ENCODE data around the gene FAM90A1.
A peak's percentile ranks its signal among the peaks of the same experiment; 100 is the strongest.
"Not testable (repeated sequence)": the region's sequence is repeated elsewhere in the genome, so short reads cannot be mapped to it uniquely, and the experiment has no call there.

The FAM90A1 gene, protein sequence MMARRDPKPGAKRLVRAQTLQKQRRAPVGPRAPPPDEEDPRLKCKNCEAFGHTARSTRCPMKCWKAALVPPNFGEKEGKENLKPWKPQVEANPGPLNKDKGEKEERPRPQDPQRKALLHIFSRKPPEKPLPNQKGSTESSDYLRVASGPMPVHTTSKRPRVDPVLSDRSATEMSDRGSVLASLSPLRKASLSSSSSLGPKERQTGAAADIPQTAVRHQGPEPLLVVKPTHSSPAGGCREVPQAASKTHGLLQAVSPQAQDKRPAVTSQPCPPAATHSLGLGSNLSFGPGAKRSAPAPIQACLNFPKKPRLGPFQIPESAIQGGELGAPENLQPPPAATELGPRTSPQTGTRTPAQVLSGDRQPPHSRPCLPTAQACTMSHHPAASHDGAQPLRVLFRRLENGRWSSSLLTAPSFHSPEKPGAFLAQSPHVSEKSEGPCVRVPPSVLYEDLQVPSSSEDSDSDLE

DNA sequence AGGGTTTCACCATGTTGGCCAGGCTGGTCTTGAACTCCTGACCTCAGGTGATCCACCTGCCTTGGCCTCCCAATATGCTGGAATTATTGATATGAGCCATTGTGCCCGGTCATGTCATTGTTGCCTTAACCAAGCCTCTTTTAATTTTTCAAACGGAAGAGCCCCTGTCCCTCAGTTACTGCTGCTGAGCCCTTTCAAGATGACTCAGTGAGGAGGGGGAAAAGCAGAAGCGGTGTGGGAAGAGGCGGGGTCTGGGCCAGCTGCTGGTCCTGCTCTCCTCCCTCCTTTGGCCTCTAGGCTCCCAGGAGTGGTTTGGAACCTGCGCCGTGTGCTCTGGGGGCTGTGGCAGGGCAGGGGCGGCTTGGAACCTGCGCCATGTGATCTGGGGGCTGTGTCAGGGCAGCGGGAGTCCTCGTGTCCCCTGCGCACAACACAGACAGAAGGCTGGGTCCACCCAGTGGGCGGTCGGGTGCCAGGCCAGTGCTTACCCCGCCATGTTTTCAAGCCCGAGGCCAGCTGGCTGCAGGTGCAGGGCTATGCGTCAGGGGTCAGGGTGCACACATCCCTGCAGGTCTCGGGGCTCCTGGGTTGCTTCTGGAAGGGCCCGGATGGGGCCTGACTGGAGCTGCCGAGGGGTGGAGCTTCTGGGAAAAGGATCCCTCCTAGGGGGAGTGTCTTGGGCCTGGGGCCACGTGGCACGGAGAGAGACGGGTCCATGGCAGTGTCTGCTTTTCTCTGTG is at the start of gene FAM90A1:
FAM90A1 (minus strand) TSS at position 627 of the 740 bp plus-strand sequence. CDS start 2,786 bp downstream, outside the sequence.
- DNase-seq (ENCODE audit: low read depth in 1 of 2, low spot score in 1 of 2) = not testable (repeated sequence)

GRCh38 chr12:8276397-8276796 is 49.0 kb upstream of the FAM90A1 start:
- not testable (repeated sequence) for DNase-seq (ENCODE audit: low read depth in 1 of 2, low spot score in 1 of 2)

DNA sequence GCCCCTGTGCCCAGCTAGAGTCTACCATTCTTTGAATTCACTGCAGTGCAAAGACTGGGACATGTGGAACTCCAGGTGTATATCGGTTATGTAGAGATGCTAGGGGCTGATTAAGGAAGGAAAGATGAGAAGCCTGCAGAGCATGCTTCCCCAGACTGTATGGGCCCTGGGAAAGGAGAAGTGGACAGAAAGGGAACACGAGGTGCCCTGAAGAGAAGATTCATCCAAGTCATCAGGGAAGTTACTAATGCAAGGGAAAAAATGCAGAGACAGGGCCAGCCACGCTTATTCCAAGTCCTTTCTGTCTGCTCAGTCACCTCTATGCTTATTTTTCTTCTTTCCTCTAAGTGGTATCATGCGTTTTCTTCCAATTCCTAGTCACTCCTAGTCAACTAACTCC is 39.3 kb upstream of the FAM90A1 start:
- DNase-seq (ENCODE audit: low read depth in 1 of 2, low spot score in 1 of 2) = not testable (repeated sequence)

GRCh38 chr12:8264236-8264635 is 36.8 kb upstream of the FAM90A1 start:
- not testable (repeated sequence) for DNase-seq (ENCODE audit: low read depth in 1 of 2, low spot score in 1 of 2)

DNA sequence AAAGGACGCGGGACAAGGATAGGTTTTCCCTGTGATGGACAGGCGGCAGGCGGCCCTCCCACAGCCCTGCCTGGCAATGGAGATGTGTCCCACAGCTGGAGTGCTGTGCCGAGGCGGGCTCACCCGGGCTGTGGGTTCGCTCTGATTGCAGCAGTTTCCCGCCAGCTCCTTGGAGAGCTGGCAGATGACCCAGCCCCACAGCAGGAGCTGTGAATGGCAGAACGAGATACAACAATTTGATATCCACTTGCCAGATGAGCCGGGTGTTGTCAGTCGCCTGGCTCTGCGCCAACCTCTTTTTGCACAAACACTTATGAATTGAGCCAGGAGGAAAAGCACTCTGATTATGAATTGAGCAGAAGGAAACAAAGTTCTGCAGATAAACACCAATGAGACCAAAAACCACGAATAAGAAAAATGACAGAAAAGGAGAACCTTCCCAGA is 33.7 kb upstream of the FAM90A1 start:
- DNase-seq (ENCODE audit: low read depth in 1 of 2, low spot score in 1 of 2) = not testable (repeated sequence)

DNA sequence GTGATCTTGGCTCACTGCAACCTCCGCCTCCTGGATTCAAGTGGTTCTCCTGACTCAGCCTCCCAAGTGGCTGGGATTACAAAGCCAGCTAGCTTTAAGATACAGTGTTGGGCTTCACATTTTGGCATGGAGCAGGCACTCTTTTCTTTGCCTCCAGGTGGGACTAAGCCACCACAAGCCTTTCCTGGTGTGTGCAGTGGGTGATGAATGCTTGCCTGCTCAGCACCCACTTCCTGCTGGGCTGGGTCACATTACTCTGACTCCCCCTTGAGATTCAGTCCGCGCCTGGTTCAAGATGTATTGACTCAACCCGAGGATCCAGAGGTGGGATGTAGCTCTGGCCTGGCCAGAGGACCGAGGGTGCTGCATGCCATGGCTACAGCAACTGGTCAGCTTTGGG is 28.9 kb upstream of the FAM90A1 start:
- not testable (repeated sequence) for DNase-seq (ENCODE audit: low read depth in 1 of 2, low spot score in 1 of 2)

GRCh38 chr12:8254705-8255104 is 27.3 kb upstream of the FAM90A1 start:
- DNase-seq (ENCODE audit: low read depth in 1 of 2, low spot score in 1 of 2) = not testable (repeated sequence)

DNA sequence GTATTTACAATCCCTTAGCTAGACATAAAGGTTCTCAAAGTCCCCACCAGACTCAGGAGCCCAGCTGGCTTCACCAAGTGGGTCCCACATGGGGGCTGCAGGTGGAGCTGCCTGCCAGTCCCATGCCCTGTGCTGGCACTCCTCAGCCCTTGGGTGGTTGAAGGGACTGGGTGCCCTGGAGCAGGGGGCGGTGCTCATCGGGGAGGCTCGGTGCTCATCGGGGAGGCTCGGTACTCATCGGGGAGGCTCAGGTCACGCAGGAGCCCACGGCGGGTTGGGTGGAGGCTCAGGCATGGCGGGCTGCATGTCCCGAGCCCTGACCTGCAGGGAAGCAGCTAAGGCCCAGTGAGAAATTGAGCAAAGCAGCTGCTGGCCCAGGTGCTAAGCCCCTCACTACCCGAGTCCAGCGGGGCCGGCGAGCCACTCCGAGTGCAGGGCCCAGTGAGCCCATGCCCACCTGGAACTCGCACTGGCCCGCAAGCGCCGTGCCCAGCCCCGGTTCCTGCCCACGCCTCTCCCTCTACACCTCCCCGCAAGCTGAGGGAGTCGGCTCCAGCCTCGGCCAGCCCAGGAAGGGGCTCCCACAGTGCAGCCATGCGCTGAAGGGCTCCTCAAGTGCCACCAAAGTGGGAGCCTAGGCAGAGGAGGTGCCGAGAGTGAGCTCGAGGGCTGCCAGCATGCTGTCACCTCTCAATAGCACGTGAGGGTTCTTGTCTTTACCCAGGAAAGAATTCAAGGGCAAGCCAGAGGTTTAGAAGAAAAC is 24.8 kb upstream of the FAM90A1 start:
- DNase-seq (ENCODE audit: low read depth in 1 of 2, low spot score in 1 of 2) = not testable (repeated sequence)

GRCh38 chr12:8251616-8252015 is 24.2 kb upstream of the FAM90A1 start:
- DNase-seq (ENCODE audit: low read depth in 1 of 2, low spot score in 1 of 2) = not testable (repeated sequence)

DNA sequence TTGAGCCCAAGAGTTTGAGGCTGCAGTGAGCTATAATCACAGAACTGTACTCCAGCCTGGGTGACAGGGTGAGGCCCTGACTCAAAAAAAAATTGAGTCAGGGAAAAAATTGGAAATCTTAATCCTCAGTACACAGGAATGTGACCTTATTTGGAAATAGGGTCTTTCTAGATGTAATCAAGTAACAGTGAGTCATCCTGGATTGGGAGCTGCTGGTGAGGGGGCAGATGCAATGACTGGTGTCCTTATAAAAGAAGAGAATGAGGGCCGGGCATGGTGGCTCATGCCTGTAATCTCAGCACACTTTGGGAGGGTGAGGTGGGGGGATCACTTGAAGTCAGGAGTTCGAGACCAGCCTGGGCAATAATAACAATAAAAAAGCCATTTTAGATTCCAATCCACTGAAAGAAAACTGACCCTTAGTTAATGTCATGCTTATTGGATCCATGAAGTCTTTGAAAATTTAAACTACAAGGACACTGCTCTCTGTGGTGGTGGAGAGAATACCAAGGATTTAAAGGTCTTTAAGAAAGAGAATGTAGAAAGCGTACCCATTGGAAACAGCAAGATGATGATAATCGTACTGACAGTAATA is 19.6 kb upstream of the FAM90A1 start:
- not testable (repeated sequence) for DNase-seq (ENCODE audit: low read depth in 1 of 2, low spot score in 1 of 2)

DNA sequence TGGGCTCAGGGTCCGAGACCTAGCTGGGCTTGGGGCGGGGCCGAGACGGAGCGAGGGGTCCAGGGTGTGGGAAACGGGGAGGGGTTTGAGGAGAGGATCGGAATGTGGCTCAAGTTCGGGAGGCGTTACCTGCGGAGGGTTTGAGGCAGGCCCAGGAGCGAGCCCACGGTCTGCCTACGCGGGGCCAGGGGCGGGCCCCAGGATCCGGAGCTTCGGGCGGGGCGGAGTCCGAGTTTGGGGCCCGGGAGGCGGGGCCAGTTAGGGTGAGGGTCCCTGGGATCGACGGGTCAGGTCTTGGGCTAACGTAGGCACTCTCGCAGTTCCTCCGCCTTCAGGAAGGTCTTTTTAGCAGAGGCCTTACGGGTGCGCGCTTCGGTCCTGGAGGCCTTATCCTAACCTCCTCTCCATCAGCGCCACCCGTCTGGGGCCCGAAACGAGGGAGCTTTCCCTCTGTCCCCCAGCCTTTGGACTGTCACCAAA is 16.3 kb upstream of the FAM90A1 start:
- not testable (repeated sequence) for DNase-seq (ENCODE audit: low read depth in 1 of 2, low spot score in 1 of 2)

GRCh38 chr12:8242880-8243681 is 15.7 kb upstream of the FAM90A1 start:
- peak; percentile 99 to 100 for DNase-seq (ENCODE audit: low read depth in 1 of 2, low spot score in 1 of 2)

DNA sequence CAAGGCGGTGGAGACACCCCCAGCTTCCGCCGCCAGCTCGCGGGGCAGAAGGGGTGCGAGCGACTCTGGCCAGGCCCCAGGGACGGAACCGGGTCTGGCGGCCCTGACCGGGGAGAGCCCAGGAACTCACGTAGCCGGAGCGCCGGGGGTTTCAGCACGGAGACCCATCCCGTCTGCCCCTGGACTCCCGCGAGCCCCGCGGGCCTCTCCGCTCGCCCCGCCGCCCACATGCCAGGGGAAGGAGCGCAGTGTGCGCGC is 15.1 kb upstream of the FAM90A1 start:
- not testable (repeated sequence) for DNase-seq (ENCODE audit: low read depth in 1 of 2, low spot score in 1 of 2)

- not testable (repeated sequence) for DNase-seq (ENCODE audit: low read depth in 1 of 2, low spot score in 1 of 2)
Measured at GRCh38 chr12:8241917-8242621, 14.7 kb upstream of the FAM90A1 start.

- DNase-seq (ENCODE audit: low read depth in 1 of 2, low spot score in 1 of 2) = not testable (repeated sequence)
Measured at GRCh38 chr12:8240340-8241114, 13.1 kb upstream of the FAM90A1 start.

GRCh38 chr12:8237031-8237430 is 9.6 kb upstream of the FAM90A1 start:
- DNase-seq (ENCODE audit: low read depth in 1 of 2, low spot score in 1 of 2) = not testable (repeated sequence)

DNA sequence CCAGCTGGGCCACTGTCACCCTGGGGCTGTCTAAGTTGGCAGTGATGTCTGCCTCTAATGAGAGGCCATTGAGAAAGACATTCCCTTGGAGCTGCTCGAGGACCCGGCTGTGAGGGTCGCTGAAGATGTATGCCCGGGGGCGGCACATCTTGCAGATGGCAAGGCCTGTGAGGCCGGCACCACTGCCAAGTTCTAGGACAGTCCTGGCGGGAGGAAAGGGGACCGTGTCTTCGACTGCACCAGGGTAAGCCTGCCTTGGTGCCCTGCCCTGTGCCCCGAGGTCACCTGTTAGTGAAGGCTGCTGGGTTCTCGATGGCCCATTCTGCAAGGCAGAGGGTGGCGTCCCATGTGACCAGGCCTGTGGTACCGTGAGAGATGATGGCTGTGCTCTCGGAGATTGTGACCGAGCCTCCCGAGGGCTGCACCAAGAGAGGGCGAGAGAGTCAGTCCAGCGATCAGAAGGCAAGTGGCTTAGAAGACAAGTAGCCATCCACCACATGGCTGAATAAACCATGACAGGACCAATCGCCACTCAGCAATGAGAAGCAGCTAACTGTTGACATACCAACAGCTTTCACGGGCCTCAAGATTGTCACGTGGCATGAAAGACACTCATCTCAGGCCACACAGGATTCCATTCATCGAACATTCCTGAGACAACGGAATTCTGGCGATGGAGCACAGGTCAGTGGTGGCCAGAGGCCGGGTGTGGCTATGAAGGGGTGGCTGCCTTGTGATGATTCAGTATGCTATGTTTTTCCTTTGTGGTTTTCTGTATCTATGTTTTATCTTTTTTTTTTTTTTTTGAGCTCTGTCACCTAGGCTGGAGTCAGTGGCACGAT is 8.1 kb upstream of the FAM90A1 start:
- DNase-seq (ENCODE audit: low read depth in 1 of 2, low spot score in 1 of 2) = not testable (repeated sequence)

DNA sequence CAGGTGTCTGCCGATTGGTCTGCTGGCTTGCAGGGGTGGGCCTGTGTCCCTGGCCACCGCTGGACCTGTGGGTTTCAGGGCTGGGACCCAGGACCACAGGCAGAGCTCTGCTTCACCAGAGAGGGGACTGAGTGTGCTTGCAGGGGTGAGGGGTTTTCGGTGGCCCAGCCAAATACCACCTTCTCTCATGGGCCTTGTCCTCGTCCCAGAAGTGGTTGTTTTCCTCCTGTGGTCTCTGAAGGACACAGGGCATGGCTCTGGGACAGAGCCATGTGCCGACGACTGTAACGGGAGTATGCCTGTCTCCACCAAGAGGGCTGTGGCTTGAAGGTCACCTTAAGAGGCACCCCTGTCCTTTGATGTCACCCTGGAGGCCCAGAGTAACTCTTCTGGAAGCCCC is 7.3 kb upstream of the FAM90A1 start:
- DNase-seq (ENCODE audit: low read depth in 1 of 2, low spot score in 1 of 2) = not testable (repeated sequence)
